Testis (tissue), 2 donors: ENCODE measurements around the gene CCDC177.

Source experiments
- CTCF ChIP-seq, 3 experiments: fragments of 450-650 bp in 2 of 3; fragments of 200-600 bp in 1 of 3; sonication (generic) in 1 of 3; IDR thresholded peaks; one replicate each; pipeline ENCODE4 v1.5.1; 2016 to 2019; ENCODE audit warnings: antibody characterized with exemption in 3 of 3, mild to moderate bottlenecking in 2 of 3, moderate library complexity in 1 of 3
- POLR2A ChIP-seq: fragments of 450-650 bp; IDR thresholded peaks from one replicate; pipeline ENCODE4 v1.6.1; 2017; ENCODE audit warnings: antibody characterized with exemption, mild to moderate bottlenecking, moderate library complexity

- TF ChIP-seq CTCF (IDR thresholded peaks at IDR 0.05) = no peak
- no peak for TF ChIP-seq POLR2A
These were observed 11.7 kb upstream of the CCDC177 start for GRCh38 chr14:69586404-69586803.
